ENCODE measurements around the gene ITGA3. TPM values are rescaled to one million over a fixed set of nuclear protein-coding genes. Genes with fewer than 3 reads are reported as not detected.
A peak's percentile ranks its signal among the peaks of the same experiment; 100 is the strongest.
"Not testable (repeated sequence)": the region's sequence is repeated elsewhere in the genome, so short reads cannot be mapped to it uniquely, and the experiment has no call there.

Gene ITGA3
- total RNA-seq, 1 donor from 2014 or later: 12.6 TPM

DNA sequence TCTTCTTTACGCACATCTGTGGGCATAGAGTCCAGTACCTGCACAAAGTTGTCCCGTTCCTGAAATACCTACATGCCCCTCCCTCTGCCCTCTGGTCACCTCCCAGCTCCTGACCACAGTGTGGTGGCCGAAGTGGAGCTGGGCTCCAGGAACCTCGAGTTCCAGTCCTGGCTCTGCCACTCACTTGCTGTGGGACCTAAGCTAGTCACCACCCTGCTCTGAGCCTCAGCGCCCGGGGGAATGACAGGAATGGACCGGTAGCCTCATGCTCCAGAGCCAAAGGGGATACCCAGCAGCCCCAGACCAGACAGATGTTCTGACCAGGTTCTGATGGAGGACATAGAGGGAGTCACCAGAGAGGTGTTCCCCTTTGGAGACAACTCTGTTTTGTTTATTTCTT, 26.7 kb upstream of the ITGA3 start:
- intact Hi-C loops (cut with DNase I): loop anchor here (10.0 kb wide), 1 partner anchor 266 kb away; no protein-coding TSS in a partner anchor
- ATAC-seq (ENCODE audit: poor library complexity) (no peak), DNase-seq (no peak)

DNA sequence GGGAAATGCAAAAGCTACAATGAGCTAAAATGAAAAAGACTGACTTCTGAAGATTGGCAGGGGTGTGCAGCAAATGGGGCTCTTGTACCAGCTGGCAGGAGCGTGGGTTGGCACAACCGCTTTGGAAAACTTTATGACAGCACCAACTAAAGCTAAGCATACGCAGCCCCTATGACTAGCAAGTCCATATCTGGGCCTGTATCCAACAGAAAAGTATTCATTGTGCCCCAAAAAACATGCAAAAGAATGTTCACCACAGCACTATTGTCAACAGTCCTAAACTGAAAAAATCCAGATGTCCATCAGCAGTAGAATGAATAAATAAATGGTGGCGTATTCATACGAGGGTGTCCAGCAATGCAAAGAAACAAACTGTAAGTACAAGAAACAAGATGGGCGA, 22.6 kb upstream of the ITGA3 start:
- ATAC-seq (ENCODE audit: poor library complexity) (no peak), DNase-seq (no peak)
- intact Hi-C loops (cut with DNase I): no loop called here

DNA sequence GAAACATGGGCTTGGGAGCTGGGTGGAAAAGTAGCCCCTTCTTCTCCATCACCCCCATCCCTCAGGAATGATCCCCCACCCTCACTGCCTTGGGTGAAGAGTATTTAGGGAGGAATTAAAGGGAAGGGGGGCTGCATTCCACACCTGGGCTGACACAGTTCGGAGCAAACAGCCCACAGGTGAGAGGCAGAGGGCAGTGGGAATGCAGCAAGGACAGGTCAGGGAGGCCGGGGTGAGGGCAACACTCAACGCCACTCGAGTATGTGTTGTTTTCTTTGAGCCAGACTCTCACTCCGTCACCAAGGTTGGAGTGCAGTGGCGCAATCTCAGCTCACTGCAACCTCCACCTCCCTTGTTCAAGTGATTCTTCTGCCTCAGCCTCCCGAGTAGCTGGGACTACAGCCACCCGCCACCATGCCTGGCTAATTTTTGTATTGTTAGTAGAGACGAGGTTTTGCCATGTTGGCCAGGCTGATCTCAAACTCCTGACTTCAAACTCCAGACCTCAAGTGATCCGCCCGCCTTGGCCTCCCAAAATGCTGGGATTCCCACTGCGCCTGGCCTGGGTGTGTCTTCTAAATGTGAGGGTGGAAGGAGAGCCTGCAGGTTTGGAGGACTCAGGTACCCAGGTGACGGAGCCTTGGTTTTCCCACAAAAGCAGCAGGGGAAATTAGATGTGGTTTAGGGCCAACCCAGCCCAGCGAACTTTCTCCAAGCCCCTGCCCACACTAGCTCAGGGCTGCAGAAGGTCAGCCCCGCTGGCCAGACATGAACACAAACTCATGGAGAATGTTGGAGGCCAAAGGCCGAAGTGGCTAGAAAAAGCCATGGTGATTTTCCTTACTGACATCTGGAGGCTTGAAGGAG, 21.2 kb upstream of the ITGA3 start:
- DNase-seq (no peak), ATAC-seq (ENCODE audit: poor library complexity) (no peak)
- intact Hi-C loops (cut with DNase I): no loop called here

DNA sequence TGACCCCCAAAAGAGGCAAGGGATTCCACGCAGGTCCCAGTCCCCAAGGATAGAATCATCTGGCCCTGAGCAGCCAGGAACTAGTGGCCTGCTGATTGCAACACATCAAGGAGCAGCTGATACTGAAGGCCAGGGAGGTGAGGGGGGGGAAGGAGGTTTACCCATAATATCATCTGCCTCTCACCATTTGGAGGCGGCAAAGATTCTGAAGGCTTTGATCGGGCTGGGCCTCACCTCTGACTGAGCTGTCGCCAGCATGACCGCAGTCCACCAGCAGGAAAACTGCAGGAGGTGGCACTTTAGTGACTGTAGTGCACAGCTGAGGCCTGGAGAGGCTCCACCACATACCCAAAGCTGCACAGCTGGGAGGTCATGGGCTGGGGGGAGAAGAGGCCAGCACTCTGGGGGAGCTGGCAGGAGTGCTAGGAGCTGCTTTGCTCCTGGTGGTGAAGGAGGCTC, 20.5 kb upstream of the ITGA3 start:
- intact Hi-C loops (cut with DNase I): no loop called here
- ATAC-seq (ENCODE audit: poor library complexity) (no peak), DNase-seq (no peak)

DNA sequence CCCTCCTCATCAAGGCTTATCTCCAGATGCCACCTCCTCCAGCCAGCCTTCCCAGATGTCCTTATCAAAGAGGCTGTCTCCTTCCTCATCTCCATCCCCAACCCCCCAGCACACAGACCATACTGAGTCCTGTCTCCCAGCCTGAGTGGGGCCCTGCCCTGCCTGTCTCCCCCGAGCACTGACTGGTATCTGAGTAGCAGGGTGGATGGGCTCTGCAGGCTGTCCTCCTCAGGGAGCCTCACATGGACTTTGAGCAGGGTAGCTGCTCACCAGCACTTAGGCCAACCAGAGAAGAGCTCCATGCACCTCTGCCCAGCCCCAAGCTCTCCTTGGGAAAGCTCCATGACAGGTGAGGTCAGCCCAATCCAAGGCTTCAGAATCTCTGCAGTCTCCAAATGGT, 20.0 kb upstream of the ITGA3 start:
- intact Hi-C loops (cut with DNase I): no loop called here
- no peak for DNase-seq
- ATAC-seq (ENCODE audit: poor library complexity): no peak

DNA sequence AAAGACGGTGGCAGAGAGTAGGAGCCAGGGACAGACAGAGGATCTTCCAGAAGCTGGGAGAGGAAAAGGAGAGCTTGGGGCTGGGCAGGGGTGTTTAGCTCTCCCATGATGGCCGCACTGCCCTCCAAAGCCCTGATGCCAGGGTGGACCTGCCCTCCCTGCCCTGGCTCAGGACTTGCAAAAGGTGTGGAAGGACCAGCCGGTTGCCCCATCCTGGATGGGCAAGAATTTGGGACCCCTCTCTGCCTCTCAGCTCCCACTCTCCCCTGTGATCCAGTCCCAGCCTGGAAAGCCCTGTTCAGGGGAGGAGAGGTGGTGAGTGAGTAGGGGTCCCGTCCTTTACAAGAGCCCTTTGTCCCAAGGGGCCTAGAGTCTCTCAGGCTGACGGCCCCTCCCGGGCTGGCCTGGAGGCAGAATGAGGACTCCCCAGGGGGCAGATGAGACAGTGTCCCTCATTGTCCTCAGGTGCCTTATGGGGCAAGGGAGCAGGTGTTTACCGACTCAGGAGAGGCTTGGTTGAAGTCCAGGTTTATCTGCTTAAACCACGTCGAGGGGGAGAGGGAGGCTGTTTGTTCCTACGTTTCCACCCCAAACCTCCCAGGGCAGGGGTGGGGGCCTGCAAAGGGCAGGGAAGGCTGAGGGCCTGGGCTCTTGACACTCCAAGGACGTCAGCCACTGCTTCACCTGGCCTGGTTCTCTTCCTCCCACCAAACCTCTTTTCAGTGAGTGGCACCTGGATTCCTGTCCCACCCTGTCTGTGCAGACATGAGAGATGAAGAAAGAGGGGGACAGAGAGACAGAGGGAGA, 19.3 kb upstream of the ITGA3 start:
- ATAC-seq (ENCODE audit: poor library complexity): no peak
- intact Hi-C loops (cut with DNase I): no loop called here
- no peak for DNase-seq

DNA sequence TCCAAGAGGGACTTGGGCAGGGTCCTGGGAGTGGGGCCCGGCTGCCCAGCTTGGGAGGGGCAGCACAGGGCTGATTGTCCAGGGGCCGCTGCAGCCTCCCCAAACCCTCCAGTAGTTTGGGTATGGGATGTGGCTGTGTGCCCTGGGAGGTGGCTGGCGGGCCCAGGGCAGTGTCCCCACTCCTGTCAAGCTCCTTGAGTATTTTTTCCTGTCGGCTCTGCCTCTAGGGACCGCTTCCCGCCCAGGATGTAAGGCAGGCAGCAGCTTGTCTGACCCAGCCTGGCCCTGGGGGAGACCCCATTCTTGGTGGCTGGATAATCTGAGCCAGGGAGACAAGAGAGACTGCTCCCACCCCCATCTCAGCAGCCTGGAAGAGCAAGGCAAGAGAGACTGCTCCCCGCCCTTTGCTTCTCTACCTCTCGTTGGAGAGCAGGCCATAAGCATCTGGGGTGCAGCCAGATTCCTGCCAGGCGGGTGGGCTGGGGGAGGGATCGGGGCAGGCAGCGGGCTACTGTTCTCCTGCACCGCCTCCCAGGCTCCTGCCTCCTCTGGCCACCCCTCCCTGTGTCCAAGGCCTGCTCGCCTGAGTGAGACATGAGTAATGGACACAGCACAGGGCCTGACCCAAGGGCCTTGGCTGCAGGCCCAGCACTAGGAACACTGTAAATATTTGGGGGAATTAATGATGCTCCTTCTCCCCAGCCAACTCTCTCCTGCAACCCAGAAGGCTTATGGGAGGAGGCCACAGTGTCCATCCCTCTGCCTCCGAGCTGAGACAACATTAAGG, 18.4 kb upstream of the ITGA3 start:
- ATAC-seq (ENCODE audit: poor library complexity) (peak; percentile 55), DNase-seq (peak; percentile 57)
- intact Hi-C loops (cut with DNase I): no loop called here

DNA sequence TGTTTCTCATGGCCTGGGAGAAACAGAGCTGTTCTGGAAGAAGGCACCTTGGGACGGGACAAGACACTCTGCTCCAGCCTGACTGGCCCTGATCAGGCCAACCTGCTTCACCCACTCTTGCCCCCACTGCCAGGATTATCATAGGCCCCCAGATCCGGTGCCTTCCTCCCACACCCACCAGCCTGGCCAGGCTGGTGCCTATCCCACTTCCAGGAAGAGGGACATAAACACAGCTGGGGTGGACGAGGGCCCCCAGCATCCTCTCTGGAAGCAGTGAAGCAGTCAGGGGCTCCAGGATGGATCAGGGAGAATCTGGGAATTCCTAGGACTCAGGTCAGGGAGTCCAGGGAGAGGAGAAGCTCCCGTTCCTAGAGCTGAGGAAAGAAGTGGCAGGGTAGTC, 16.9 kb upstream of the ITGA3 start:
- ATAC-seq (ENCODE audit: poor library complexity) (no peak), DNase-seq (no peak)
- intact Hi-C loops (cut with DNase I): no loop called here

DNA sequence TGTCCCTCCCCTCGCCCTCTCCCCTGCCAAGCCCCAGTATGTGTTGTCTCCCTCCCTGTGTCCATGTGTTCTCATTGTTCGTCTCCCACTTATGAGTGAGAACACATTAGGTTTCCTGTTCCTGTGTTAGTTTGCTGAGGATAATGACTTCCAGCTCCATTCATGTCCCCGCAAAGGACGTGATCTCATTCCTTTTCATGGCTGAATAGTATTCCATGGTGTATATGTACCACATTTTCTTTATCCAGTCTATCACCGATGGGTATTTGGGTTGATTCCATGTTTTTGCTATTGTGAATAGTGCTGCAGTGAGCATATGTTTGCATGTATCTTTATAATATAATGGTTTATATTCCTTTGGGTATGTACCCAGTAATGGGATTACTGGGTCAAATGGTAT, 15.4 kb upstream of the ITGA3 start:
- ATAC-seq (ENCODE audit: poor library complexity); intact Hi-C loops (cut with DNase I); DNase-seq: not testable (repeated sequence)

DNA sequence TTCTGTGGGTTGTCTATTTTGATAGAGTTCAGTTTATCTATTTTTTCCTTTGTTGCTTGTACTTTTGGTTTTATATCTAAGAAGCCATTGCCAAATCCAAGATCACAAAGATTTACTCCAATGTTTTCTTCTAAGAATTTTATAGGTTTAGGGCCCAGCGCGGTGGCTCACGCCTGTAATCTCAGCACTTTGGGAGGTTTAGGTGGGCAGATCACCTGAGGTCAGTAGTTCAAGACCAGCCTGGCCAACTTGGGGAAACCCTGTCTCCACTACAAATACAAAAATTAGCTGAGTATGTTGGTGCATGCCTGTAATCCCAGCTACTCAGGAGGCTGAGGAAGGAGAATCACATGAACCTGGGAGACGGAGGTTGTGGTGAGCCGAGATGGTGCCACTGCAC, 13.7 kb upstream of the ITGA3 start:
- intact Hi-C loops (cut with DNase I): no loop called here
- no peak for DNase-seq
- ATAC-seq (ENCODE audit: poor library complexity): no peak

DNA sequence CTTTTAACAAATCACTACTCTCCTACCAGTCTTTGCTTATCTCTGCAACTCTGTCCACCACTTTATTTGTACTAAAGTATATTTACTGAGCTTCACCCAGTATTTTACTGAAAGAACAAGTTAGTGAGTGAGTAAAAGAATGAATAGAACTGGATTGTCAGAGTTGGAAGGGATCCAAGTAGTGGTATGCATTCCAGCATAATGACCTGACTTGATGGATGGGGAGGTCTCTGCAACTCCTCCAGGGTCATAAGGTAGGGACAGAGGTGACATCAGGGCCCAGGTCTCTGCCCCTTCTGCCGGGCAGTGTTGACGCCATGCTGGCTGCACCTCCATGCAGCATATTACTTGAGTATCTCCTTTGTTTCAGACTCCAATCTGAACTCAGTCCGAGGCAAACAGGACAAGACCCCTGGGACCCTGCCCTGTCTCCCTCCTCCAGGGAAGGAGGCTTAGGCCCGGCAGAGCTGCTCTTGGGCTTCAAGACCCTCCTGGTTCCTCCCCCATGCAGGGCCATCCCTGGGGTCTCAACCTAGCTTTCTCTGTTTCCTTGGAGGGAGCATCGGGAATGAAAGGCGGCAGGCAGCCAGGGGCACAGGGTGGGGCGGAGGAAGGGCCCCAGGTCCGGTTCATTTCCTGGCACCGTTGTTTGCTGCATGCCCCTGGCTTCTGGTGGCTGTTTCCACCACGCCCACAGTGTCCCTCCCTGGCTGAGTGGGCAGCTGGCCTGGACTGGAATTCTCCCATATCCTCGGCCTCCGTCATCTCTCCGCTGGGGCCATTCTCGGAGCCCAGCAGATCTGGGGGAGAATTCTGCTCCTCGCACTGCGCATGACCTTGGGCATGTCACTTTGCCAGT, 12.4 kb upstream of the ITGA3 start:
- intact Hi-C loops (cut with DNase I): no loop called here
- ATAC-seq (ENCODE audit: poor library complexity): peak; percentile 39
- DNase-seq: peak; percentile 57

DNA sequence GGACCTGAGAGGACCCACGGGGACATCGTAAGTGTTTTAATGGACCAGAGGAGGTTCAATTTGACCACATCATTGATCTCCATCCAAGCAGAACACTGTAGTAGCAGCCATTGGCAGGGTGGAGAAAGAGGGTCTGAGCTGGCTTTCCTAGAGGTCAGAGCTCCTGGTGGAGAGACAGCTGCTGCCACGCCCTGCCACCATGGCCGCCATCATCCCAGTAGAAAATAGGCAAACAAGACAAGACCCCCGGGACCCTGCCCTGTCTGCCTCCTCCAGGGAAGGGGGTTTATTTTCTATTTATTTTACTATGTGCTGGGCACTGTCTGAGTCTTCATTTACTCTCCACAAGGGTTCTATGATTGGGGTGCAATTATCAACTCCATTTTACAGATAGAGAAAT, 11.4 kb upstream of the ITGA3 start:
- ATAC-seq (ENCODE audit: poor library complexity) (no peak), DNase-seq (no peak)
- intact Hi-C loops (cut with DNase I): no loop called here

DNA sequence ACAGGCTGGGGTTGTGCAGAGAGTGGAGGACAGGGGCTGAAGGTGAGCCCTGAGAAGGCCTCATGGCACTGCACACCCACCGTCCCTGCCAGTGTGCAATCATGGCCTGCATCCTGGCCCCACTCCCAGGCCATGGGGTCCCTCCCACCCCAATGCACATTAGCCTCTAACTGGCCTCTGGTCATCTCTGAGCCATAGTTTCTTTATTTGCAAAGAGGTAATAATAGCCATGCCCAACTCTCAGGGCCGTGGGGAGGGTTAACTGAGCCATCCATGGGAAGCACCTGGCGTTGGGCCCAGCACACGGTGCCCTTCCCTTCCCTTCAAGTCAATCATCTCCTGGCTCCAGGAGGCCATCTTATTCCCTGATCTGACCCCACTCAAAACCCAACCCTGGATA, 10.8 kb upstream of the ITGA3 start:
- ATAC-seq (ENCODE audit: poor library complexity) (peak; percentile 47), DNase-seq (no peak)
- intact Hi-C loops (cut with DNase I): no loop called here

DNA sequence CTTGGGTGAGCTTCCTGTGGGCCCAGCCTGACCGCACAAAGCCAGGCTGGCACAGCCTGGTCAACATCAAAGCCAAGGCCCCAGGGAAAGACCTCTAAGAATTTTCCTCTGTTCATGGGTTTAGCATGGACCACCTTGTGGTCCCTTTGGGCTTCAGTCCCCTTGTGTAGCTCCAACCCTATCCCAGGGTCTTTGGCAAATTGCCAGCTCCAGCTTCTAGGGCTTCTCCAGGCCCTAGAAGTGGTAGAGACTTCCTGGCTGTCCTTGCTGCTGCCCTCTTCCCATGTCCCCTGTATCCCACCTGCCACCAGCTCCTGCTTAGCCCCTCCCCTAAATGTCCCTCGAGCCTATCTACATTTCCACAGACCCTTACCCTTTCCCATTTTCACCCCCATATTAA, 9.7 kb upstream of the ITGA3 start:
- DNase-seq (no peak), ATAC-seq (ENCODE audit: poor library complexity) (no peak)
- intact Hi-C loops (cut with DNase I): no loop called here

DNA sequence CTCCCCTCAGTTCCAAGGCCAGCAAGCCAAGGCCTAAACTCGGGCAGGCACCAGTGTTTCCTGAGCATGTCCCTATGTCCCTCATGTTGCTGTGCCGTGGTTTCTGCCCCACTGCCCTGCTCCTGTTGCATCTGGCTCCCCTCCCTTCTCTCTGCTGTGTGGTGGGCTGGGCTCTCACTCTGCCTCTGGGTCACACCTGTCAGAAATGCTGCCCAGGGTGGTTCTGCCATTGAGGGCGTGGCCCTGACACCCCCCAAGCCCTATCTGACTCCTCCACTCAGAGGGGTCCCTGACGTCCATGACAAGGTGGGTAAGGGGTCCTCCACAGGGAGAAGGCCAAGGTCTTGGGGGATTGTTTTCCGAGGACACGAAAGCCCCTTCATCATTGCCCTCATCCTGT, 9.2 kb upstream of the ITGA3 start:
- no peak for DNase-seq
- no peak for ATAC-seq (ENCODE audit: poor library complexity)
- intact Hi-C loops (cut with DNase I): no loop called here

DNA sequence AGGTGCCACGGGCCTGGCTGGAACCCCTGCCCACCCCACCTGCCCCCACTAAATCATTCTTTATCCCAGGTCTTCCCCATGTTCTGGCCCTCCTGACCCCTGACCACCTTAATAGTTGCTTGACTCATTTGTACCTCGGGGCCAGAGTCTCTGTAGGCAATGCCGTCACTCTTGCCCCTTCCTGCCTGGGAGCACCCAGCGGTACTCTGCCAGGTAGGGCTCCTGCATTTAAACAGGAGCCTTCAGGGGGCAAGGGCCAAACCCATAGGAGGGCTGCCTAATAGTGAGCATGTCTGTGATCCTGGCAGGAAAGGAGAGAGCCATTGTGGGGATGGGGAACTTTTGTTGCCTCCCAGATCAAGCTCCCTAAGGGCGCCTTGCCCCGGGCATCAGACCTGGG, 8.8 kb upstream of the ITGA3 start:
- ATAC-seq (ENCODE audit: poor library complexity) (no peak), DNase-seq (no peak)
- intact Hi-C loops (cut with DNase I): no loop called here

DNA sequence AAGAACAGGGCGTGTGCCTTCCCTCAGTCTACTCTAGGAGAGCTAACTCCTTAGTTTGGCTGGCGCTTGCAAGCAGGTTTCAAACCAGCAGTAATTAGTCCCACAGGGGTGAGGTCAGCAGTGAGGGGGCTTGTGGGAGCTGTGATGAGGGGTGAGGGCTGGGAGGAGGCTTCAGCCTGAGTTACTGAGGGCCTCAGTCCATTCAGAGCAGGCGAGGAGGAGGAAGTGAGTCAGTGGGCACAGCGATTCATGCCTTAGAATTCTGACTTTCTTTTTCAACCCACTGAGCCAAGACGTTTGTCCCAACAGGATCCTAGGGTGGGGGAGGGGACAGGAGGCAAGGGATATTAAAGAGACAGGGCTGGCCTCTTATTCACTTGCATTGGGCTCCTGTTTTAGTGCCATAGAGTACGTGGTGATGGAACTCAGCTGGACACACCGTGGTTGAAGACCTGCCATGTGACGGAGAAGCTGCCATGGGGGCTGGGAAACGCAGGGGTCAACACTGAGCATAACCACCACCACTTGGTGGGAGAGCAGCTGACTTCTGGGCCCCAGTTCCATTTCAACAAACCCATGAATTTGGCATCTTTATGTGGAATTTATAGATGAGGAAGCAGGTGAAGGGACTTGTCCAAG, 8.3 kb upstream of the ITGA3 start:
- ATAC-seq (ENCODE audit: poor library complexity): no peak

DNA sequence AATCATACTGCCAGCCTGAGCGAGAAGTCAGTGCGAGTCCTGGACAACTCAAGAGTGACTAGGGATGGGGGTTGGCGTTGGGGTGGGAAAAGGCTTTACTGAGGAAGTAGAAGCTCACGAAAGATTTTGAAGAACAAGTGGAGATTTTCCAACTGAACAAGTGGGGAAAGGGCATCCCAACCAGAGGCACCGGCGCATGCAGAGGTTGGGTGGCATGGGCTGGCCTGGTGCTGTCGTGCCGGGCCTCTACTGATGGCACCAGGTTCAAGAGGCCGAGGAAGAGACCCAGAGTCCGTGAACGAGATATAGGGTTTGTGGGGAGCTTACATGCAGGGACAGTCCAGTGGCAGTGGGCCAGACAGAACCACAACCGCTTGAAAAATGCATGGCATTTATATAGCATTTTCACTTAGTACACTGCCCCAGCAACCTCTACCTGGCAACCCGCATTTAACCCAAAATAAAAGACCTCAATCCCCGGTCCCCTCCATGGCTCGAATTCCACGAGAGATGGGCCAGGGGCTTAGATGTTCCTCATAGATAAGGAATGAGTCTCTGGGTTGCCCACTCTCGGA, 7.7 kb upstream of the ITGA3 start:
- DNase-seq (no peak), ATAC-seq (ENCODE audit: poor library complexity) (no peak)
- intact Hi-C loops (cut with DNase I): no loop called here

More for the DNA sequence above, 8.3 kb upstream of the ITGA3 start:
- intact Hi-C loops (cut with DNase I): no loop called here
- DNase-seq: no peak
